HG03103 (cell line): ENCODE results near the gene CNTN2.

ENCODE experiments used
- ATAC-seq: cut with Tn5 transposase; IDR thresholded peaks from one replicate; pipeline ENCODE4 v1.9.1; 2021; ENCODE audit warnings: low read depth; ENCODE audit not compliant: unreplicated experiment

The CNTN2 gene

DNA sequence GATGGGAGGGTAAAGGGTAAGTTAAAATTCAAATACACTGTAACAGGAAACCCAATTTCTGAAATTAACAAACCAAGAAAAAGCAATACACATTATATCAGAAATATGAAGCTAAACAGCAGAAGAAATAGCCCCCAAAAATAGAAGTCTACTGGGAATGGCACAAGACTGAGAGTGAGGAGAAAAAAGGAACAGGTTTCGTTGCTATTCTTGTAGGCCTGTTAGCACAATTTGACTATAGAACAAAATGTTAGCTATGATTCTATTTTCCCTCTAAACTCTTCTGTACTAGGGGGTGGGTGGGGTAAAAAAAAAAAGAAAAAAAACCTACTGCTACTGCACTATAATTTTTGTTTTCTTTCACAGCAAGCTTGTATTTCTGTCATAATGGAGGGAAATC is 66.3 kb downstream of the CNTN2 start:
- ATAC-seq = no peak

DNA sequence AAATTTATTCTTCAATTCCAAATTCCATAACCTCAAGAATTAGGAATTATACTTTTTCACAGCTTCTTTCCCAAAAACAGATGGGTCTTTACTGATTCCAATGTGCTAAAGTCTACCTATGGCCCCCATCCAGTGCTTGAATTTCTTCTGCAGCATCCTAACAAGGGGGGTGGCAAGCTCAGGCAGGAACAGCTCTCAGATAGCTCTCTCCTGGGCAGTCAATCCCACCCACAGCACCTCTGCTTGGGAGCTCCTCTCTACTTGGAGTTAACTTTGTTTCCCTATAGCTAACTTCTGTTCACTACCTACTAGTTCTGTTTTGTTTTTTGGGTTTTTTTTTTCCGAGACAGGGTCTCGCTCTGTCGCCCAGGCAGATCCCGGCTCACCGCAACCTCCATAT is 66.7 kb downstream of the CNTN2 start:
- ATAC-seq = no peak

DNA sequence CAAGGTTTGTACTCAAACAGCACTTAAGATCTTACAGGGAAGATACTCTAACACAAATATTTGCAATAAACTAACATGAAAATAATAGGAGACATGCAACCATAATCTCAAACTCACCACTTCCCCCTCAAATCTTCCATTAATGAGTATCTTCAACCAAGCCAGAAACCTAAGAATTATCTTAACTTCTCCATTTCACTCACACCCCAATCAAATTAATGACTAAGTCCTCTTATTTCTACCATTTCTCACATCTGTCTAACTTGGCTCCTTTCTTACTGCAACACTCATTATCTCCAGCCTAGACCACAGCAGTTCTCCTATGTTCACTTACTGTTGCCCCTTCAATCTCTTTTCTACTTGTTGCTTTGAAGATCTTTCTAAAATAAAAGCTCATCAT is 68.3 kb downstream of the CNTN2 start:
- no peak for ATAC-seq

DNA sequence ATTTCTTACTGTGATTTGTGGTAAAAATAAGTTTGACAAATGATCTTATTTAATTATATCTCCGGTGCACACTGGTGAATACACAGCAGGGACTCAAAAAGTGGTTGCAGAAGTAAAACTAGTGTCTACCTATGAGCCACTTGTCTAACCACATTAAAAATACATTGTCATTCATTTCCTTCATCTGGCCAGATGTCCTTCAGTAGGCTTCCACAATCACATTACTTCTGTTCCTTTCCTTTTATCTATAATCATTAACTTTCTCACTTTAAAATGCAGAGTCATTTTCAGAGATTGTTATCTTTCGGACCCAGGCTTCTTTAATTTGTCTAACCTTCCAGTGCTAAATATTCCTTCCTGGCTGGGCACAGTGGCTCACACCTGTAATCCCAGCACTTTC is 75.7 kb downstream of the CNTN2 start:
- ATAC-seq = no peak

DNA sequence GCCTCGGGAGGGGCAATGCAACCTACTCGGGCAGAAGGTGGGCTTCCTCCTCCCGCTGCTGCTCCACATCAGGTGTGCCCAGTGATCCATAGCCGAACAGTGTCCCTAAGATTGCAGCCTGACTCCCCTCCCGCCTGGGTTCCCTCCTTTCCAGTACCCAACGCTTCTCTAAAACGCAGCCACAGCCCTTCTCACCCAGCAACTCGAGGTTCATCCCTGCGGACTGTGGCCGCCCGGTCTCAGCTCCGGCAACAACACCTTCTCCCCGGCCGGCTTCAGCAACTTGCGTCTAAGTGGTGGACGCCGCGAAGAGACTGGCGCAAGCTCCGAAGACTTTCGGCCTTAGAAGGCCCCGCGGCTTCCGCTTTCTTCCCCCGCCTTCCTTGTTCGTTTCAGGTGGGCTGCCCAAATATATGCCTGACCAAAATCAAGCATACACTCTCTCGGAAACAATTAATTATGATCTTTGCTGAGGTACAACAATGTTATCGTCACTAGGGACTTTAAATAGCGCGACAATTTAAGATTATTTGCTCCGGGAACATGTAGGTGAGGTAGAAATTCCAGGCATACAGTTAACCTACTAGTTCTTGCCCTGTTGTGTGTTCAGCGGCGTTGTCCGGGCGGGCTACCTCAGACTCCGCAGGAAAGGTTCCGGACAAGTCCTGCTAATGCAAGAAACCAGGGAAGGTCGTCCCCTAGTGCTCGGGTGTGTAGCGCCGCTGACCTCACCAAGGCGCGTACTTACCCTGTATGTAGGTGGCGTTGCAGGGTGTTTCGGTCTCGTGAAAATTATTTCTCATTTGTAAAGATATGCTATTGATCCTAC is 78.9 kb downstream of the CNTN2 start, which contains the start of gene RBBP5:
Gene RBBP5, minus strand, starts transcription at position 319 of the 829 bp plus-strand sequence. Its CDS starts 105 bp downstream, at position 214.
- ATAC-seq = peak; percentile 95

DNA sequence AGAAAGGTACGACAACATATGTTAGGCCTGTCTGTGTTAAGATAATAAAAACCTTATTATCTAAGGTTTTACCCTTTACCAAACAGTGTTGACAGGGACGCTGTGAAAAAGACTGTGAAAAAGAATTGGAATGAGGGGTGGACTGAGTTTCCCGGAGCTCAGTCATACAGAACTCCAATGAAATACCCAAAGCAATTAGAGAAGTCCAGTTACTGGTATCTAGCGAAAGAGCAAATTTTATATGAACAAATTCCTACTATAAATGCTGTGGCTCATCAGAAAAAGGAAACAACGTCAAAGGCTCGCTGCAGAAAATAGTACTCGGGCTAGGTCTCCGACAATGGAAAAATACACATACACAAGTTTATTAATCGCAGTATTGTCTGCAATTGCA is 79.5 kb downstream of the CNTN2 start:
- no peak for ATAC-seq

DNA sequence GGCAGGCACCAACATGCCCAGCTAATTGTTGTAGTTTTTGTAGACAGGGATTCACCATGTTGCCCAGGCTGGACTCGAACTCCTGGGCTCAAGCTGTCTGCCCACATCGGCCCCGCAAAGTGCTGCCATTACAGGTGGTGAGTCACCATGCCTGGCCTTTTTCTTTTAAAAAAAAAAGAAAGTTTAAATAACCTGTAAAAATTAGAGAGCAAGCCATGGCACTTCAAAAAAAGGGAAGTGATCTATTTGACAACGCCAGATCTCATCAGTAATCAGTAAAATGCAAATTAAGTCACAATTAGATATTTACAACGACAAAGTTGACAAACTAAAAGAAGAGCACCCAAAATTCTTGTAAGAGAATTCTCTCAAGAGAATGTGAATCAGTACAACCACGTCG is 81.7 kb downstream of the CNTN2 start:
- ATAC-seq = no peak

DNA sequence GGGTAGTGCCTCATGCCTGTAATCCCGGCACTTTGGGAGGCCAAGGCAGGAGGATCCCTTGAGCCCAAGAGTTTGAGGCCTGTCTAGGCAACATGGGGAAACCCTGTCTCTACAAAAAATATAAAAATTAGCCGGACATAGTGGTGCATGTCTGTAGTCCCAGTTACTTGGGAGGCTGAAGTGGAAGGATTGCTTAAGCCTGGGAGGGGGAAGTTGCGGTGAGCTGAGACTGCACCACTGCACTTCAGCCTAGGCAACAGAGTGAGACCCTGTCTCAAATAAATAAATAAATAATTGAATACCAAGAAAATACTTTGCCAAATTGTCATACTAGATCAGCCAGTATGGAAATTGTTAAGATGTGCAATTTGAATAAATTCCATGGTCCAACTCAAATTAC is 84.6 kb downstream of the CNTN2 start:
- no peak for ATAC-seq
